Activated CD8-positive, alpha-beta memory T cell treated with anti-CD3 and anti-CD28 coated beads, Interleukin-2, amount 10 ng/mL, durations not matched to agents 7 days and 5 days (primary cell): Measurements from ENCODE around the gene ETS1. TPM values are rescaled to one million over a fixed set of nuclear protein-coding genes. Genes with fewer than 3 reads are reported as not detected.

ENCODE experiments used
- ATAC-seq: fragments of 150-1000 bp; cut with Tn5 transposase; one replicate; pipeline ENCODE4 v1.10.0; 2021; ENCODE audit warnings: moderate library complexity
- CTCF ChIA-PET: fragments of 350-600 bp; sonication (Branson Sonifier 250); formaldehyde crosslinking; loops from one replicate; lab custom pipeline; 2021; ENCODE audit warnings: antibody characterized with exemption; lab: Charles Lee
- DNase-seq: peaks from one replicate; pipeline ENCODE4 v3.0.0-alpha.2; 2020
- H3K27ac Mint-ChIP-seq: one replicate; pipeline ENCODE4 v1.8.0; 2021; ENCODE audit warnings: mild to moderate bottlenecking, mixed read lengths
- H3K27me3 Mint-ChIP-seq: one replicate; pipeline ENCODE4 v1.8.0; 2021; ENCODE audit warnings: mixed read lengths
- H3K36me3 Mint-ChIP-seq: one replicate; pipeline ENCODE4 v1.8.0; 2021; ENCODE audit warnings: mild to moderate bottlenecking, mixed read lengths
- H3K4me1 Mint-ChIP-seq: one replicate; pipeline ENCODE4 v1.8.0; 2021; ENCODE audit warnings: mixed read lengths
- H3K4me3 Mint-ChIP-seq: one replicate; pipeline ENCODE4 v1.8.0; 2021; ENCODE audit warnings: mild to moderate bottlenecking, moderate library complexity, mixed read lengths
- H3K9me3 Mint-ChIP-seq: one replicate; pipeline ENCODE4 v1.8.0; 2022; ENCODE audit warnings: low read depth, mixed read lengths
- total RNA-seq, 2 experiments: library from RNA; stranded (reverse); gene quantifications; one replicate each; pipeline ENCODE4 v1.2.3, GENCODE V29; 2021

Gene ETS1
- total RNA-seq, 2 experiments from 2014 or later, result 408 to 671 TPM

DNA sequence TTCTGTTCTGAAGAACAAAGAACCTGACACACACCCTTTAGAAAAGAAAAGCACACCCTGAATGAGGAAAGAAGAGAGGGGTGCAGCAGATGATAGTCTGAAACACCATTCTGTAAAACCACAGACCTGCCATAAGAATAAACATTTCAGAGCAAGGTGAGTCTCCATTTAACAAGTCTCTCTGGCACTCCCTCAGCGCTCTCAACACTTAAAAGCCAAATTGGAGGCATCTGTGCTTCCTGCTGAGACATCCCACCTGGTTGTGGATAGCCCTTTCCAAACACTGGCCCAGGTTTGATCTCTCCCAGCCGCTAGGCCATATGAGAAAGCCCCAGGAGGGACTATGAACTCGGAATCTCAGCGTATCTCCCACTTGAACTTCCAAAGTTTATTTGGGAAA is 36.3 kb downstream of the ETS1 start:
- H3K36me3 Mint-ChIP-seq, result peaks cover 2% of the 10 kb centered on the region
- no peaks in the 10 kb centered on the region for H3K9me3 Mint-ChIP-seq
- peaks cover 71% of the 10 kb centered on the region for H3K4me1 Mint-ChIP-seq
- CTCF ChIA-PET, result interaction anchor here (1.3 kb wide), 2 partner anchors 28 to 79 kb away, joined by 4 read pairs; no protein-coding TSS in a partner anchor
- peak overlapping the region; percentile 87 for H3K27ac Mint-ChIP-seq
- no peaks in the 10 kb centered on the region for H3K27me3 Mint-ChIP-seq
- H3K4me3 Mint-ChIP-seq, result peak overlapping the region; percentile 19
- no peak for DNase-seq
- ATAC-seq, result no peak

DNA sequence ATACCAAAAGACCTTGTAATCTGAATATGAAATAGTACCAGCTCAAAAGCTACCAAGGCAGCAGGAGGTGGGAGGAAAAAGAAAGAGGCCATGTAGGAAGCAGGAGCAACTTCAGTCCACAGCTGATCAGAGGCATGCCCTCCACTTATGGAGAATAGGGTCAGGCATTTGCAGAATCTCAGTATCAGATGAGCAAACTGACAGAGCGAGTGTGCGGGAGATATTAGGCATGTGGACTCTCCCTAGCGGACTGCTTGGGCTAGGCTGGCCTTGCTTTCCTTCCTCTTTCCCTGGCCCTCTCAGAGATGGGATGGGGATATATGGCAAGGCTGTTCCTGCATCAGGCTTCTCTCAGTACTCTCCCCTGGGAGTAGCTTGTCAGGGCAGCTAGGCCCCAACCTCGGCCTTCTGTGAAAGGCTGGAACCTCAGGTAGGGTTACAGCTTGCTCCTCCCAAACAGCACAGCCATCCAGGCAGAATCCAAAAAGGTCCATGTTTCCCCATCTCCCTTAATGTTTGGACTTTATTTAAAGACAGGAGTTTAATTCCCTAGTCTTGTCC is 37.0 kb downstream of the ETS1 start:
- Mint-ChIP-seq H3K27ac (peak overlapping the region; percentile 87), H3K9me3 (no peaks in the 10 kb centered on the region), H3K4me3 (no peak overlapping the region), H3K4me1 (peaks cover 78% of the 10 kb centered on the region), H3K27me3 (no peaks in the 10 kb centered on the region), H3K36me3 (peaks cover 2% of the 10 kb centered on the region)
- no peak for ATAC-seq
- CTCF ChIA-PET, result interaction anchor here (1.3 to 3.5 kb wide), 3 partner anchors 25 to 80 kb away, joined by 4 to 20 read pairs (median 4); no protein-coding TSS in a partner anchor
- DNase-seq, result no peak

DNA sequence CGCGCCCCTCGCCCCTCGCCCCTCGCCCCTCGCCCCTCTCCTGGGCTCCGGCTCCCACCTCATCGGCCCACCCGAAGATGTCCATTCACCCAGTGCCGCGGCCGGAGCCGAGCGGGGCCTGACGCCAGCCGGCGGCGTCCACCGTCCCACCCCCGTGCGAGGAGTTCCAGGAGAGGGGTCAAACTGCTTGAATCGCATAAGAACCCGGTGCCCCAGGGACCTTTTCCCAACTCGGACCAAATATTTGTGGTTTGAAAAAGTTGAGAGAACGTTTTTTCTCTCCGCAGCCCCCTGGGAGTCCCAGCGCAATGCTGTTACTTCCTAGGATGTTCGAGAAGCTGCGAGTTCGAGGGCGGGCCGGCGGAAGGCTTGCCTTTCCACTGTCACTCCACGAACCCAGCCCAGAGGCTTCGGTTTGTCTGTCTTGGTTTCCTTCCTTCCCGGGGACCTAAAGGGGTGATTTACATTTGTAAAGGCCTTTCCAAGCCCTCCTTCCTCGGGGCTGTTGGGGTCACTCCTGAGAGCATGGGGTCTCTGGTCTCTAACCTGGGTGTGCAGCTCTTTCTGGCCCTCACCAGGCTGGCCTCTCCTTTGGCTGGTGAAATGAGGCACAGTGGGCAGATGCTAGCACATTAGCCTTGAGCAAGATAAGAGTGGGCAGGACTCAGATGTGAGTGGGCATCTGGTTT is 38.0 kb downstream of the ETS1 start:
- peak overlapping the region; percentile 16 for H3K4me3 Mint-ChIP-seq
- H3K9me3 Mint-ChIP-seq, result no peaks in the 10 kb centered on the region
- ATAC-seq (no peak), DNase-seq (no peak)
- peaks cover 84% of the 10 kb centered on the region for H3K4me1 Mint-ChIP-seq
- peak overlapping the region; percentile 87 for H3K27ac Mint-ChIP-seq
- no peaks in the 10 kb centered on the region for H3K27me3 Mint-ChIP-seq
- CTCF ChIA-PET, result interaction anchor here (1.2 to 3.5 kb wide), 3 partner anchors 24 to 81 kb away, joined by 3 to 20 read pairs (median 4); no protein-coding TSS in a partner anchor
- H3K36me3 Mint-ChIP-seq, result peaks cover 2% of the 10 kb centered on the region

DNA sequence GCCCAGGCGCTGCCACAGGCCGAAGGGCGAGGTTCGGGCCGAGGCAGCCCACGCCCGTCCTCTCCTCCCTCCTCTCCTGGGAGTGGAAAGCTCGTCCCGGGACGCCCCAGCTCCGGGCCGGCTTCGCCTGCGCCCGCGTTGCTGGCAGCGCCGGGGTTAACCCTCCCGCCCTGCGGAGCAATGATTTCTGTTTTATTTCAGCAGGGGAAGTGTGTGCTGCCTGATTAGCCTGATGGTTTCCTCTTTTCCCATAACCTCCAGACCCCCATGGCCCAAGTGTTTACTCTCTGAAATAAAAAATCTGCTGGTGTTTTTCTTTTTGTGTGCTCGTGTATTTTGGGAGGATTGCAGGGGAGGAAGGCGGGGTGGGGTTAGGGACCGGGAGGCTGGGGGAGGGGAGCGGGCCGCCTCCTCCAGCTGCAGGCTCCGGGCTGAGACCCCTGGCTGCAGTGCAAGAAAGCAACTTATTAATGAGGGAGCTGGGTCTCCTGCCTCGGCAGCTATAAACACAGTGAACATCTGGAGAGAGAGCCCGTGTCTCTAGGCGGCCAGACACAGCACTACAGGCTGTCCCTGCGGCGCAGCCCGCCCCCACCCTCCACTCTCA is 38.6 kb downstream of the ETS1 start:
- Mint-ChIP-seq H3K4me1 (peaks cover 79% of the 10 kb centered on the region), H3K27me3 (no peaks in the 10 kb centered on the region), H3K9me3 (no peaks in the 10 kb centered on the region), H3K4me3 (peak overlapping the region; percentile 67), H3K36me3 (peaks cover 2% of the 10 kb centered on the region), H3K27ac (peak overlapping the region; percentile 83)
- no peak for DNase-seq
- CTCF ChIA-PET, result interaction anchor here (0.7 to 3.5 kb wide), 5 partner anchors 23 to 258 kb away, joined by 3 to 20 read pairs (median 4); no protein-coding TSS in a partner anchor
- ATAC-seq, result peak; percentile 24

DNA sequence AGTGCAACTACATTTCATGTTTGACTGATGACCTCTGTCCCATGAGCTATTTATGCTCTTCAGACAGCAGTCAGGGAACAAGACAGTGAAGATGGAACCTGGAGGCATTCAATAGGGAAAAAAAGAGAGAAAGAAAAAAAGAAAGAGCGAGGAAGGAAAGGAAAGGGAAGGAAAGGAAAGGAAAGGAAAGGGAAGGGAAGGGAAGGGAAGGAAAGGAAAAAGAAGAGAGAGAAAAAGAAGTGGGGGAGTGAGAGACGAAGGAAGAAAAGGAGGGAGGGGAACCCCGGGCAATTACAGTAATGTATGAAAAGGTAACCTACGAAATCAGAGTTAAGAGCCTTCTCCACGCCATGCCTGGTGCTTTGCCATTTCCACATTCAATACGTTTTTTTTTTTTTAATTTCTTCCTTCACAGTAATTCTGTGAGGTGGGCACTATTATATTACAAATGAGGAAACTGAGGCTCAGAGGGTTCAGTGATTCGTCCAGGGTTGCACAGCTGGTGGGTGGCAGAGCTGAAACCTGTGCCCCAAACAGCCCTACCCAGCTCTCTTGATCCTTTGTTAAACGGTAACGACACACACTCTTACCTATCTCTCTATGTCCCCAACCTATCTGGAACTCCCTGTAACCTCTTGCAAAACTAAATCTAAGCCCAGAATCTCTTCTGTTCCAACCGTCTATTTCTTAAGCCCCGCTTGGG is 39.3 kb downstream of the ETS1 start:
- DNase-seq, result no peak

DNA sequence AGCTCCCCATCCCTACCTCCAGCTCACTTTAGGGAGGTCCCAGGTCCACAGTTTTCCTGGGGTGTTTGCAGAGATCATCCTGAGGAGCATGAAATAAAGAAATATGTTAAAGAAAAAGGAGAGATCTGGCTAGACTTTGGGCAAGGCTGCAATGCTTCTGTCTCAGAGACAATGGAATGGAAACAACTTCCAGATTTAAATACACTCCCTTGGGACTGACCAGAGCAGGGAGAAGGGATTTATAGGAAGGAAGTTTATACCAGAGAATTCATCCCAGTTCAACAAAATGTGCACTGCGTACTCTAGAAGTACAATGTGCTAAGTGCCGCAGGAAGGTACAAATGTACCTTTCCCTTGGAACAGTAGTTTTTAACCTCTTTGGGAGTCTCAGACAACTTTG is 40.4 kb downstream of the ETS1 start:
- ATAC-seq (no peak), DNase-seq (no peak)
- H3K27ac Mint-ChIP-seq, result no peak overlapping the region
- H3K27me3 Mint-ChIP-seq, result peaks cover 4% of the 10 kb centered on the region
- H3K36me3 Mint-ChIP-seq, result peaks cover 2% of the 10 kb centered on the region
- CTCF ChIA-PET, result interaction anchor here (3.5 kb wide), 1 partner anchor 21 kb away, joined by 20 read pairs; no protein-coding TSS in a partner anchor
- H3K4me3 Mint-ChIP-seq, result no peak overlapping the region
- H3K4me1 Mint-ChIP-seq, result peaks cover 61% of the 10 kb centered on the region
- H3K9me3 Mint-ChIP-seq, result no peaks in the 10 kb centered on the region

More for the DNA sequence above, 39.3 kb downstream of the ETS1 start:
- Mint-ChIP-seq H3K27me3 (no peaks in the 10 kb centered on the region), H3K4me3 (peak overlapping the region; percentile 67), H3K9me3 (no peaks in the 10 kb centered on the region), H3K27ac (peak overlapping the region; percentile 83), H3K4me1 (peaks cover 73% of the 10 kb centered on the region), H3K36me3 (peaks cover 2% of the 10 kb centered on the region)
- CTCF ChIA-PET, result interaction anchor here (0.7 to 3.5 kb wide), 6 partner anchors 23 to 258 kb away, joined by 3 to 20 read pairs (median 4); no protein-coding TSS in a partner anchor
- peak; percentile 3 for ATAC-seq

DNA sequence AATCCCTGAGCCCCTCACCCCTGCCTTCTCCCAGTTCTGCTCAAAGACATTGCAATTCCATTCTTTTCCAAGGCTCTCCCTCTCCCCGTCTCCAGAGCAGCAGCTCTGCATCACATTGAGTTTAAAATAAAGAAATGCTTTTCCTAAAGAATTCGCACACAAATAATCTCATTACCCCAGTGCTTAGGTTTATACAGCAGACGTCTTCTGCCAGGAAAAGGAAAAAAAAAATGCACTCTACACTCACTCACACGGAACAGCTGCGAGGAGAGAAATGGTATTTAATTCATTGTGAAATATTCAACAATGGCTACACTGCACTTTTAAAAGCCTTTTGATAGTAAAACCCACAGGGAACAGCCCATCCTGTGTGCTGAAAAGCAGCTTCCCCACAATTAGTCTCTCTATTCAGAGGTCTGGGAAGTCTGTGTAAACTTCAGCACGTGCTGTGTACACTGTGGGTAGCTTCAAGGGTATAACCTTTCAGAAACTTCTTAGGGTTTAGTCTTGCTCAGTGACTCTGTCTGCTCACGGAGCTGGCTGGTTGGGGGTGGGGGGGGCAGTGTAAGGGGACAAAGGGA is 42.8 kb downstream of the ETS1 start:
- H3K4me1 Mint-ChIP-seq, result peaks cover 37% of the 10 kb centered on the region
- H3K9me3 Mint-ChIP-seq, result no peaks in the 10 kb centered on the region
- CTCF ChIA-PET, result no interaction called here
- ATAC-seq, result no peak
- no peak for DNase-seq
- H3K27ac Mint-ChIP-seq, result no peak overlapping the region
- H3K36me3 Mint-ChIP-seq, result no peaks in the 10 kb centered on the region
- H3K27me3 Mint-ChIP-seq, result peaks cover 4% of the 10 kb centered on the region
- no peak overlapping the region for H3K4me3 Mint-ChIP-seq

DNA sequence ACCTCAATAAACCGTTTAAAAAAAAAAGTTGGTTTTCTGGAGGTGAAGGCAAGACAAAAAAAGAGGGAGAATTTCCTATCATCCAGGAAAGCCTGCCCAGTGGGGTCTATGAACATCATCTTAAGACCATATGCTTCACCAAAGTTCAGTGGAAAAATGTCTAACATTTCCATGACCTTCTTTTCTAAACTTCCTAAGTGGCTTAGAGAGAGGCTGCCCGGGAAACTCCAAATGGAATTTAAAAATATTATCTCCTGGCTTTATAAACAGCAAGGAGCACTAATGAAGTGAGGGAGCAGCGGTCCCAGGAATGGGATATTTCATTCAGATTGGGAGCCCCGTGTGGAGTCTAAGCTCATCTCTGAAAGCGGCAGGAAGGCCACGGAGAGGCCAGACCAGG is 46.9 kb downstream of the ETS1 start:
- peaks cover 4% of the 10 kb centered on the region for H3K27me3 Mint-ChIP-seq
- no peak overlapping the region for H3K27ac Mint-ChIP-seq
- CTCF ChIA-PET, result no interaction called here
- ATAC-seq (no peak), DNase-seq (no peak)
- H3K4me1 Mint-ChIP-seq, result peaks cover 11% of the 10 kb centered on the region
- H3K4me3 Mint-ChIP-seq, result no peak overlapping the region
- H3K36me3 Mint-ChIP-seq, result peaks cover 3% of the 10 kb centered on the region
- H3K9me3 Mint-ChIP-seq, result no peaks in the 10 kb centered on the region

DNA sequence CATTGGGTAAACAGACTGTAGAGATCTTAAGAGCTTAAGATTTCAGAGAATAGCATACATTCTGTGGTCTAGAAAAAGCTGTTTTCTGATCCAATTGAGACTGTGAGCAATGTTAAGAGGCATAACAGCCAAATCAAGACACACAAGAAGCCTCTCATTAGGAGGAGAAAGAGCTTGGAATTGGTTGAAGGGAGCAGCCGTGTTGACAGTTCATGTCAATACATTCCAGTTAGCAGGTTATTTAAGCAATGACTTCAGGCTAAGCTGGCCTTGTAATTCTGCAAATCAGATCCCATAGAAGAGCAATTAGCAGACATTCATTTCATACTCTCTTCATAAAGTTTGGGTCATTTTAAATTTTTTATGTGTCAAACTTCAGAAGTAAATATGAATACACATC is 50.9 kb downstream of the ETS1 start:
- Mint-ChIP-seq H3K4me3 (no peak overlapping the region), H3K27ac (no peak overlapping the region), H3K36me3 (peaks cover 15% of the 10 kb centered on the region), H3K9me3 (no peaks in the 10 kb centered on the region), H3K4me1 (no peaks in the 10 kb centered on the region), H3K27me3 (no peaks in the 10 kb centered on the region)
- CTCF ChIA-PET, result interaction anchor here (0.8 to 2.7 kb wide), 4 partner anchors 10 to 94 kb away, joined by 3 to 5 read pairs (median 4); no protein-coding TSS in a partner anchor
- ATAC-seq (no peak), DNase-seq (no peak)

DNA sequence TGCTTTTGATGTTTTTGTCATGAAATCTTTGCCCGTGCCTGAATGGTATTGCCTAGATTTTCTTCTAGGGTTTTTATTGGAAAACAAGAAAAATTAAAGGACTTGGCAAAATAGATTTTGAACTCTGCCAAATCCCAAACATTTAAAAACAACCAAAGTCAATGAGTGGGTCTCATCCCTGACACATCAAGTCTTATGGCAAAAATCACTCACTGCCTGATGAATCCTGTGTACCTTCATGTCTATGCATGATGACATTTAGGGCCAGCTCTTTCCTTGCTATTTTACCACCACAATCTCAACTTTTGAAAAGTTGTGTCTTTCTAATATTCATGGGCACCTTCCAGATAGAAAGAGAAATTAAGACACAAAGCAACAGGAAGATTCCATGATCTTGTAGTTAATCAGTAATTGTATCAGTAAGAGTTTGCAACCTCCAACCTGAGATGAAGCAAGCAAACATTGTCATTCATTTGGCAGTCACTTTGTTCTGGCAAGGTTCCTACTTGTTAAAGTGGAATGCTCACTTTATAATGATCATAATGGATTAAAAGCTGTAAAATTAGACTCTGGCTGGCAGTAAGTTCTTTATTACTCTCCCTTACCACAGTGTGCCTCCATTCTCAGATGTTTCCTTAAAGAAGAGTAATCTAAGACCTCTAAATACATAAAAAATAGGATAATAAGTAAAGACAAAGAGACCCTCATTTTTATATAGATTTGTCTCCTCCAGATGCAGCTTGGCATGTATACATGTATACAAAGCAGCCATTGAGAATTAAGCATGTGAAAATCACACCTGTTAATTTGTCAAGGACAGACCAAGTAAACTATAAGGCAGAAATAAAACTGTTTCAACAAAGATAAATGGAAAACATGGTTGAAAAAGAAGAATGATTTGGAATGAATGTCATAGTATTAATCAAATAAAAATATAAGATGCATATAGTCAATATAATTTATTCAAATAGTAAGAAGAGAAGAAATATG is 51.6 kb downstream of the ETS1 start:
- DNase-seq (no peak), ATAC-seq (no peak)
- Mint-ChIP-seq H3K36me3 (peaks cover 15% of the 10 kb centered on the region), H3K4me3 (no peak overlapping the region), H3K27me3 (no peaks in the 10 kb centered on the region), H3K9me3 (no peaks in the 10 kb centered on the region), H3K27ac (no peak overlapping the region), H3K4me1 (no peaks in the 10 kb centered on the region)
- CTCF ChIA-PET, result interaction anchor here (0.8 to 2.7 kb wide), 4 partner anchors 10 to 1208 kb away, joined by 3 to 5 read pairs (median 4); no protein-coding TSS in a partner anchor

DNA sequence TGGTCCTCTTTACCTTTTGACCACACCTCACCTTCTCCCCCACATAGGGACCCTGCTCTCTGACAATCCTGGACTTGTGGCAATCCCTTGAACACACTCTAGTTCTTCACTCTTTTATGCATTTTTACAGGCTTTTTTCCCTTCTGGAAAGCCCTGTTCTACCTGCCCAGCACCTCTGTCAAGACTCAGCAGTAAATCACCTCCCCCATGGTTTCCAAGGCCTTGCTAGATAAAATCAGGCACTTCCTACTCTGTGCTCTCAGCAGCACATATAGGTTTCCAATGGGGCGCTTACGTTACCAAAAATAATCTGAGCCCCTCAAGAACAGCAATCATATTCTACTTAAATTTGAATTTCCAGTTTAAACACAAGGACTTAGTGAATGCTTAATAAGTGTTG is 53.9 kb downstream of the ETS1 start:
- no peaks in the 10 kb centered on the region for H3K27me3 Mint-ChIP-seq

More for the DNA sequence above, 53.9 kb downstream of the ETS1 start:
- ATAC-seq (no peak), DNase-seq (no peak)
- Mint-ChIP-seq H3K4me3 (no peak overlapping the region), H3K27ac (no peak overlapping the region), H3K4me1 (peaks cover 7% of the 10 kb centered on the region), H3K36me3 (peaks cover 21% of the 10 kb centered on the region), H3K9me3 (no peaks in the 10 kb centered on the region)
- CTCF ChIA-PET, result interaction anchor here (0.8 kb wide), 1 partner anchor 297 kb away, joined by 3 read pairs; no protein-coding TSS in a partner anchor
